Activated B cell treated with CpG ODN at 0.5 μM for 24 hours (primary cell): Measurements from ENCODE around the gene SCLY. TPM values are rescaled to one million over a fixed set of nuclear protein-coding genes. Genes with fewer than 3 reads are reported as not detected.

Experiments
- ATAC-seq: fragments of 200-7000 bp; cut with Tn5 transposase; one replicate; pipeline ENCODE4 v1.10.0; 2021; ENCODE audit warnings: low read depth, mild to moderate bottlenecking, moderate library complexity
- CTCF ChIA-PET: fragments of 350-600 bp; sonication (Branson Sonifier 250); formaldehyde crosslinking; loops from one replicate; lab custom pipeline; 2021; ENCODE audit warnings: antibody characterized with exemption; lab: Charles Lee
- POLR2A ChIA-PET: fragments of 350-600 bp; sonication (Branson Sonifier 250); formaldehyde crosslinking; loops from one replicate; lab custom pipeline; 2021; ENCODE audit warnings: antibody characterized with exemption; lab: Charles Lee
- DNase-seq: peaks from one replicate; pipeline ENCODE4 v3.0.0; 2022
- H3K27ac Mint-ChIP-seq: one replicate; pipeline ENCODE4 v1.8.0; 2020; ENCODE audit warnings: mixed read lengths
- H3K27me3 Mint-ChIP-seq: one replicate; pipeline ENCODE4 v1.8.0; 2021; ENCODE audit warnings: mixed read lengths
- H3K36me3 Mint-ChIP-seq: one replicate; pipeline ENCODE4 v1.8.0; 2021; ENCODE audit warnings: low read depth, mixed read lengths
- H3K4me1 Mint-ChIP-seq: one replicate; pipeline ENCODE4 v1.8.0; 2021; ENCODE audit warnings: mixed read lengths
- H3K4me3 Mint-ChIP-seq: one replicate; pipeline ENCODE4 v1.8.0; 2020; ENCODE audit warnings: mild to moderate bottlenecking, mixed read lengths
- H3K9me3 Mint-ChIP-seq: one replicate; pipeline ENCODE4 v1.8.0; 2020; ENCODE audit warnings: mixed read lengths
- CTCF ChIP-seq: fragments of 200-600 bp; IDR thresholded peaks from one replicate; pipeline ENCODE4 v1.8.0; 2022; ENCODE audit warnings: antibody characterized with exemption, mild to moderate bottlenecking
- intact Hi-C: fragments of 100-400 bp; cut with micrococcal nuclease; formaldehyde crosslinking; loops from one replicate; pipeline ENCODE4 v1.15.1; 2024
- total RNA-seq: library from RNA; stranded (reverse); gene quantifications from 2 replicates; pipeline ENCODE4 v1.2.3, GENCODE V29; 2022

SCLY gene
- total RNA-seq, 1 donor from 2014 or later, result 26.9 TPM

- Mint-ChIP-seq H3K9me3 (no peaks in the 10 kb centered on the region), H3K4me3 (no peak overlapping the region), H3K4me1 (peaks cover 6% of the 10 kb centered on the region), H3K27me3 (peaks cover 5% of the 10 kb centered on the region), H3K36me3 (no peaks in the 10 kb centered on the region), H3K27ac (no peak overlapping the region)
- no peak for TF ChIP-seq CTCF
- ATAC-seq, result no peak
- CTCF ChIA-PET, result no interaction called here
- no peak for DNase-seq
- POLR2A ChIA-PET, result no interaction called here
- intact Hi-C loops, result no loop called here
Measured at GRCh38 chr2:238120463-238121298, 59.9 kb downstream of the SCLY start.

DNA sequence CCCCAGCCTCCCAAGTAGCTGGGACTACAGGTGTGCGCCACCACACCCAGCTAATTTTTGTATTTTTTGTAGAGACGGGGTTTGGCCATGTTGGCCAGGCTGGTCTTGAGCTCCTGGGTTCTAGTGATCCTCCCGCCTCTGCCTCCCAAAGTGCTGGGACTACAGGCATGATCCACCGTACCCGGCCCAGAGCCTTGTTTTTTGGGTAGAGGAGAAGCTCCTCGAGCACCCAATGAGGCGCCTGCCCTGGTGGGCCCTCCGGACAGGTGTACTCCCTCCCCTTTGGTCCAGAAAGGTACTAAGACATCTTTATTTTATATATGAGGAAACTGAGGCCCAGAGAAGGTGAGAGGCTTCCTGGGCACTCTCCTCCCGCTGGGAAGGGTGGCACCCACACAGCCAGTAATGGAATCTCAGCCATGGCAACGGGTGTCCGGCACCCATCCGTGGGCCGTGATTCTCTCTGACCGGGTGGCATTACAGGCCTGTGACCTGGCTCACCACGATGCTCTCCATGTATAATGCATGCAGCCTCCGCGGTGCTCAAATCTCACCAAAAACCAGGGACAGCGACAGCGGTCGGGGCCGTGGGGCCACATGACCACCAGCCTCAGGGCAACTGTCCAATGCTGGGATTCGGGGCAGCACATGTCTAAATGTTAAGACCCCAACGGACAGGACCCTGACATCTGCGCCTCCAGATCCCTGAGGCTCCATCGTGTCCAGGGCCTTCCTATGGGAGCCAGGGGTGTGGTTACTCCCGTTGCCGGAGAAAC lies 60.9 kb downstream of the SCLY start:
- Mint-ChIP-seq H3K4me3 (no peak overlapping the region), H3K27ac (no peak overlapping the region), H3K27me3 (peaks cover 5% of the 10 kb centered on the region), H3K4me1 (peaks cover 6% of the 10 kb centered on the region), H3K36me3 (no peaks in the 10 kb centered on the region), H3K9me3 (no peaks in the 10 kb centered on the region)
- no peak for TF ChIP-seq CTCF
- CTCF ChIA-PET, result no interaction called here
- POLR2A ChIA-PET, result no interaction called here
- ATAC-seq (no peak), DNase-seq (no peak)
- intact Hi-C loops, result no loop called here

DNA sequence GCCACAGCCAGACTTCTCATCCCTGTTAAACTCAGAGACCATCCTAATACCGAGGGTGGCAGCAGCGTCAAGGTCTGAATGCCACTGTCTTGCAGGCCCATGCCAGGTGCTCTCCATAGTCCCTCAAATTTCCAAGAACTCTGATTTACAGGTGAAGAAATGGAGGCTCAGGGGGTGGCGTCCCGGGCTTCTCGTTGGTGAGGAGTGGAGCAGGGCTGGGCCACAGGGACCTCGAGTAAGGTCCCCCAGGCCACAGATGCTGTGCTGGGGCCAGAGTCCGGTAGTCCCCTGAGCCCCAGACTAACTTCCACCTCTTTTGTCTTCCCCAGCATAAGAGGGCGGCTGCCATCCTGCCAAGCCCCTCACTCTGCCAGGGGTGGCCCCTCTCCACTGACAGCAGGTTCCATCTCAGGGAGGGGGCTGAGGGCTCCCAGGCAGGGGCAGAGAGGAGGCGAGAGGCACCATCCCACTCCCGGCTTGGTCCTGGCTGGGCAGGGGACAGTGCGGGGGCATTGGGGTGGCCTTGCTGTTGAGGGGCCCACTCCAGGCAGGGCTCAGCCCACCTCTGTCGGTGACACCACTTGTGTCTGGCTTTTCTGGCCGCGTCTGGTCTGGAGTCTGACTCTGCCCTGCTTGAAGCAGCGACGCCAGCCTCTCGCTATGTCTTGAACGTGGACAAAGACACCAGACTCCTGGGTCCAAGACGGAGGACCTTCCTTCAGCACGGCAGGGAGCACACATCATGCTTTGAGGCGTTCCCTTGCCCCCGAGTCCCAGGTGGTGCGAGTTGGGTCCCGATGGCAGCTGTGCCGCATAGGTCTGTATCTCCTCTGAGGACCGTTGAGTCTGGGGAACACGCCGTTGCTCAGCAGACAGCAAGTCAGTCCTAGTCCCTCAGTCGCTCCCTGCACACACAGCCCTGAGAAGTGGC lies 61.8 kb downstream of the SCLY start:
- ATAC-seq, result no peak
- Mint-ChIP-seq H3K4me1 (peaks cover 6% of the 10 kb centered on the region), H3K36me3 (no peaks in the 10 kb centered on the region), H3K27me3 (peaks cover 4% of the 10 kb centered on the region), H3K9me3 (no peaks in the 10 kb centered on the region), H3K27ac (no peak overlapping the region), H3K4me3 (no peak overlapping the region)
- intact Hi-C loops, result no loop called here
- no peak for DNase-seq
- CTCF ChIA-PET, result no interaction called here
- POLR2A ChIA-PET, result no interaction called here
- no peak for TF ChIP-seq CTCF

- no peak overlapping the region for H3K4me3 Mint-ChIP-seq
- no peak for DNase-seq
- ATAC-seq, result no peak
- H3K36me3 Mint-ChIP-seq, result no peaks in the 10 kb centered on the region
- intact Hi-C loops, result no loop called here
- peaks cover 6% of the 10 kb centered on the region for H3K4me1 Mint-ChIP-seq
- H3K9me3 Mint-ChIP-seq, result no peaks in the 10 kb centered on the region
- POLR2A ChIA-PET, result no interaction called here
- no peaks in the 10 kb centered on the region for H3K27me3 Mint-ChIP-seq
- CTCF ChIA-PET, result no interaction called here
- H3K27ac Mint-ChIP-seq, result no peak overlapping the region
- TF ChIP-seq CTCF, result no peak
Measured at GRCh38 chr2:238123218-238123971, 62.6 kb downstream of the SCLY start.
